Neural cell (in vitro differentiated cells): ENCODE measurements around the gene SLC39A13.

ENCODE experiments used
- EP300 ChIP-seq: fragments of 450-650 bp; conservative IDR thresholded peaks from 2 replicates; pipeline ENCODE4 v1.6.1; 2014; ENCODE audit warnings: antibody characterized with exemption, mild to moderate bottlenecking, moderate library complexity; ENCODE audit not compliant: poor library complexity, severe bottlenecking
- TAF1 ChIP-seq: IDR thresholded peaks from 2 replicates; pipeline ENCODE4 v1.6.1; 2012; ENCODE audit warnings: low read depth
- TF ChIP-seq, protein P1 (sequence below): fragments of 450-650 bp; IDR thresholded peaks from 2 replicates; pipeline ENCODE4 v1.5.1; 2014; ENCODE audit warnings: antibody characterized with exemption, mild to moderate bottlenecking, moderate library complexity; ENCODE audit not compliant: poor library complexity, severe bottlenecking

DNA sequence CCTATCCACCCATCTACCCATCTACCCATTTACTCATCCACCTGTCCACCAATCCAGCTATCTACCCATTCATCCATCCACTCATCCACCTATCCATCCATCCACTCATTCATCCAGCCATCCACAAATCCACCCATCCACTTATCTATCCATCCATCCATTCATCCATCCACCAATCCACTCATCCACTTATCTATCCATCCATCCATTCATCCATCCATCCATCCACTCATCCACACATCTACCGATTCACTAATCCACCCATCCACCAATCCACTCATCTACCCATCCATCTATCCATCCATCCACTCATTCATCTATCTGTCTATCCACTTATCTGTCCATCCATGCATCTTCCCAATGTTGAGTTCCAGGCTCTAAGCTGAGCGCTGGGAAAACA lies 28.3 kb upstream of the SLC39A13 start:
- no peak for TF ChIP-seq EP300
- TF ChIP-seq, protein P1, sequence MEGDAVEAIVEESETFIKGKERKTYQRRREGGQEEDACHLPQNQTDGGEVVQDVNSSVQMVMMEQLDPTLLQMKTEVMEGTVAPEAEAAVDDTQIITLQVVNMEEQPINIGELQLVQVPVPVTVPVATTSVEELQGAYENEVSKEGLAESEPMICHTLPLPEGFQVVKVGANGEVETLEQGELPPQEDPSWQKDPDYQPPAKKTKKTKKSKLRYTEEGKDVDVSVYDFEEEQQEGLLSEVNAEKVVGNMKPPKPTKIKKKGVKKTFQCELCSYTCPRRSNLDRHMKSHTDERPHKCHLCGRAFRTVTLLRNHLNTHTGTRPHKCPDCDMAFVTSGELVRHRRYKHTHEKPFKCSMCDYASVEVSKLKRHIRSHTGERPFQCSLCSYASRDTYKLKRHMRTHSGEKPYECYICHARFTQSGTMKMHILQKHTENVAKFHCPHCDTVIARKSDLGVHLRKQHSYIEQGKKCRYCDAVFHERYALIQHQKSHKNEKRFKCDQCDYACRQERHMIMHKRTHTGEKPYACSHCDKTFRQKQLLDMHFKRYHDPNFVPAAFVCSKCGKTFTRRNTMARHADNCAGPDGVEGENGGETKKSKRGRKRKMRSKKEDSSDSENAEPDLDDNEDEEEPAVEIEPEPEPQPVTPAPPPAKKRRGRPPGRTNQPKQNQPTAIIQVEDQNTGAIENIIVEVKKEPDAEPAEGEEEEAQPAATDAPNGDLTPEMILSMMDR = no peak
- TF ChIP-seq TAF1 = no peak
